HG02759 (cell line): Measurements from ENCODE around the gene PIK3CB.

Experiments
- ATAC-seq: cut with Tn5 transposase; IDR thresholded peaks from one replicate; pipeline ENCODE4 v1.9.1; 2021; ENCODE audit warnings: mild to moderate bottlenecking, moderate library complexity; ENCODE audit not compliant: unreplicated experiment

The PIK3CB gene

DNA sequence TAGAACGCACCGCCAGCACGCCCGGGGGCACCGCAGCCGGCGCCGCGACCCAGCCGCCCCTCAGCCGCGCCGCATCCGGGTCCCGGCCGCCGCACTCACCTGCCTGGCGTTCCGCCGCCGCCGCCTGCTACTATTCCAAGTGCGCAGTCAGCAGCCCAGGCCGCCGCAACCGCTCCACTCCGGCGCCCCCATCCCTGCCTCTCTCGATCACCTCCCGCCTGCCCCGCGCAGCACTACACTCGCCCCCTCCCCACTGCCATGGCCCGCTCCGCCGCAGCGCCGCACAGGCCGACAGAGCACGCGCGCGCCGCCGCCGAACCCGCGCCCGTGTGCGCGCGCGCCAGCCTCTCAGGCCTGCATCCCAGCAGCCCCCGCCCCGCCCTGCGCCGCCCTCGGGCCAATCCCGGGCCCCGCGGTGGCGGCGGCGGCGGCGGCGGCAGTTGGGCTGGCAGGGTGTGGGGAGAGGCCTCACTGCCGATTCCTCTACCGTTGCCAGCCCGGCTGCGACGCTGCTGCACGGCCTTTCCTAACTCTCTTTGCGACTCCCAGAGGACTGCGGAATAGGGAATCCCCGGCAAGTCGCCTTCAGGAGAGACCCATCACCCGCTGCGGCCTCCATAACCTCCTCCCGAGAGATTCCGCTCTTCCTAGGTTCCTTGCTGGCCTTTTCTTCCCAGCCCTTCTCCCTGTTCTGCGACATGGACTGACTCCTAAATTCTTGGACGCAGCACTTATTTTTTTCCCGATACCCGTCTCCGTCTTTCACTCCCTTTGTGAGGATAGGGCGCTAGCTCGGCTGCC is at the start of gene PIK3CB:
PIK3CB (minus strand) TSS at position 333 of the 801 bp plus-strand sequence. CDS start 75,585 bp downstream, outside the sequence.
- peak; percentile 96 for ATAC-seq

GRCh38 chr3:138881233-138881632 is 46.5 kb upstream of the PIK3CB start:
- ATAC-seq: no peak

DNA sequence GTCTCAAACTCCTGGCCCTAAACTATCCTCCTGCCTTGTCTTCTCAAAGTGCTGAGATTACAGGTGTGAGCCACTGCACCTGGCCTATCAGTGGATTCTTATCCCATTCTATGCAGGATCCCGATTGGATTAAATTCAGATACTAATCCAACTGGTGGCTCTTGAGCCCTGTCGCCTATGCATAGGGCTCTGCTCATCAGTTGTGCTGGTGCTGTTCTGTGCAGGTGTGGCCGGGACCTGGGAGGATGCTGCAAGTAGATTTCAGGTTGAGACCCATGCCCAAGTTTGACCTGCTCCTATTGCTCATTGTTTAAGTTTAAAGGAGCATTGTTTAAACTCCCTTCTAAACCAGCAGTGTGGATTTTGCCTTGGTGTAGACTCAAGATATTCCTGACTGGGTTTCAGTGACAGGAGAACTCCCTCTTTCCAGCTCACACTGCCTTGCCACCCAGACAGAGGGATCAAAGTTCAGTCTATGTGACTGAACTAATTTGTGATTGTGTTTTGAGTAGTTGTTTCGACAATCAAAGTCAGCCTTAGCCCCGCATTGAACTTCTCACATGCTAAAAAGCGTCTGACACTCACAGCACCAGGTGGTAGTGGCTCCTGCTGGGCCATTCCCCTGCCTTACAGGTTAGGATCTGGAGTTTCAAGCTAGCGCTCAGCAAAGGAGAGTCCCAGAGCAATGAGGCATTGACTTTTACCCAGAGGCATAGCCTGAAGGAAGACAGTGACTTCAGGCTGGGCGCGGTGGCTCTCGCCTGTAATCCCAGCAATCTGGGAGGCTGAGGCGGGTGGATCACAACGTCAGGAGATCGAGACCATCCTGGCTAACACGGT is 45.0 kb upstream of the PIK3CB start:
- no peak for ATAC-seq

GRCh38 chr3:138877226-138877625 is 42.5 kb upstream of the PIK3CB start:
- ATAC-seq: no peak

GRCh38 chr3:138875754-138876664 is 41.3 kb upstream of the PIK3CB start:
- no peak for ATAC-seq

DNA sequence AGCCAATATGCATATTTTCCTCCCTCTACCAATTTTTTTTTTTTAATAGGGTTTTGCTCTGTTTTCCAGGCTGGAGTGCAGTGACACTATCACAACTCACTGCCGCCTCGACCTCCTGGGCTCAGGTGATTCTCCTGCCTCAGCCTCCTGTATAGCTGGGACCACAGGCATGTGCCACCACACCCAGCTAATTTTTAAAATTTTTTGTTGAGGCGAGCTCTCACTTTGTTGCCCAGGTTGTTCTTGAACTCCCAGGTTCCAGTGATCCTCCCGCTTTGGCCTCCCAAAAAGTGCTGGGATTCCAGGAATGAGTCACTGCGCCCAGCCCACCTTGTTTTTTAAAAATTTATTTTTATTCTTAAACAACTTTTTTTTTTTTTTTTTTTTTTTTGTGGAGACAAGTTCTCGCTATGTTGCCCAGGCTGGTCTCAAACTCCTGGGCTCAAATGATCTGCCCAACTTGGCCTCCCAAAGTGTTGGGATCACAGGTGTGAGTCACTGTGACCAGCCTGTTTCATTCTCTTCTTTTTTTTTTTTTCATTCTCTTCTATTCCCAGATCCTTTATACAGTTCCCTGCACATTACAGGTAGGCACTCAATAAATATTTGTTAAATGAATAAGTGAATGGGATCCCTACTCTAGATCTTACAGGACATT is 40.5 kb upstream of the PIK3CB start:
- no peak for ATAC-seq

- ATAC-seq: no peak
Observed at GRCh38 chr3:138873471-138874278, 38.9 kb upstream of the PIK3CB start.

- ATAC-seq: no peak
Observed at GRCh38 chr3:138872632-138873031, 37.9 kb upstream of the PIK3CB start.

GRCh38 chr3:138867996-138868395 is 33.3 kb upstream of the PIK3CB start:
- ATAC-seq: no peak

GRCh38 chr3:138863776-138864113 is 29.0 kb upstream of the PIK3CB start:
- ATAC-seq: no peak

- ATAC-seq: no peak
Observed at GRCh38 chr3:138862924-138863775, 28.4 kb upstream of the PIK3CB start.

DNA sequence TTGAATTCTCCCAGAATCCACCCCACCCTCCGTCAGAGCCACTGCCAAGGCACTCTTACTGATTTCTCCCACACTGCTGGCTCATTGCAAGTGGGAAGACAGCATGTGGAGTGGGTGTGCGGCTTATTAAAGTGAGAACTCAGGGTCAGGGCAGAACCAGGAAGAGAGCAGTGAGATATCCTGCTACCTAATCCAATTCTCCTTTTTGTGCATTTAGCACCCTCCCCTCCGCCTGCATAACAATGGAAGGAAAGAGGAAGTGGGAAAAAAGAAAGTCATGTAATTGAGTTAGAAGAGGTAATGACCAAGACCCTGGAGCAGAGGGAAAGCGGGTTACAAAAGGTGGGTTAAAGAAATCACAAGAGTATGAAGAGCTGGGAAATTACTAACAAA is 27.8 kb upstream of the PIK3CB start:
- no peak for ATAC-seq

- ATAC-seq: no peak
Observed at GRCh38 chr3:138861798-138862197, 27.1 kb upstream of the PIK3CB start.

DNA sequence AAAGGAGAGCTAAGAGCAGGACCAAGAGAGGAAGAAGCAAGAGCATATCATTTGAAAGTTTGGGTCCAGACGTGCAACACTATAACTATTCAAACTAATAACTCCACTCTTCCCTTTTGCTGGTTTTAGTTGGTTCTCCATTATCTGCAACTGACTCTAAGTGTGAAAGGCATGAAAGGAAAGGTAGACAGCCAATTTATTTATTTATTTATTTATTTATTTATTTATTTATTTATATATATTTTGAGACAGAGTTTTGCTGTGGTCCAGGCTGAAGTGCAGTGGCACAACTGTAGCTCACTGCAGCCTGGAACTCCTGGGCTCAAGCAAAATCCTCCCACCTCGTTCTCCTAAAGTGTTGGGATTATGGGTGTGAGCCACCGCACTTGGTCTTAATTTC is 22.1 kb upstream of the PIK3CB start:
- ATAC-seq: no peak

- no peak for ATAC-seq
Observed at GRCh38 chr3:138854940-138855339, 20.2 kb upstream of the PIK3CB start.

DNA sequence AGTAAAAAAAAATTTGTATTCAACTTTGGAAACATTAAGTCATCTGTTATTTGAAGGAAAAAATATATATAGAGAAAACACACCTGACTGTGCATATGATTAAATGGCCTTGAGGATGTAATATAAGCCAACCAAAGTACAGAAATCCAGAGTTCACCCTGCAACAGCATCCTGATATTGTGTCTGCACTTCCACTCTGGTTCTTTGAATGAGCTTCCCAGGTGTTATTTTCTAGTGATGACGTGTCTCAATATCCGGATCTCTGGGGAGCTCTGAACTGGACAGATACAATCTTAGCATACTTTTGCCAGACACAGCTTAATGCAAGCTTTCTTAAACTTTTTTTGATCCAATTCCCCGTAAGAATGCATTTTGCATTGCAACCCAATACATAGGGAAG is 19.5 kb upstream of the PIK3CB start:
- no peak for ATAC-seq

DNA sequence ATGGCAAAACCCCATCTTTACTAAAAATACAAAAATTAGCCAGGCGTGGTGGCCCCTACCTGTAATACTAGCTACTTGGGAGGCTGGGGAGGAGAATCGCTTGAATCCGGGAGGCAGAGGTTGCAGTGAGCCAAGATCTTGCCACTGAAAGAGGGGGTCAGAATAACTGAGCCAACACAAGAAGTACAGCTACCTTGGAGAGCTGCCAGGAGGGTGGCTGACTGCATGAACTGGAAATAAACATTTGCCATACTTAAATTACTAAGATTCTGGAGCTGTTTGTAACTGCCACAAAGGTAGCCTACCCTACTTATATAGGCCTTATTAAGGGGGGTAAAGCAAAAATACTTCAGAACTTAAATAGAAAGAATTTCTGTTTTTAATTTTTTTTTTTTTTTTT is 15.4 kb upstream of the PIK3CB start:
- ATAC-seq: no peak

DNA sequence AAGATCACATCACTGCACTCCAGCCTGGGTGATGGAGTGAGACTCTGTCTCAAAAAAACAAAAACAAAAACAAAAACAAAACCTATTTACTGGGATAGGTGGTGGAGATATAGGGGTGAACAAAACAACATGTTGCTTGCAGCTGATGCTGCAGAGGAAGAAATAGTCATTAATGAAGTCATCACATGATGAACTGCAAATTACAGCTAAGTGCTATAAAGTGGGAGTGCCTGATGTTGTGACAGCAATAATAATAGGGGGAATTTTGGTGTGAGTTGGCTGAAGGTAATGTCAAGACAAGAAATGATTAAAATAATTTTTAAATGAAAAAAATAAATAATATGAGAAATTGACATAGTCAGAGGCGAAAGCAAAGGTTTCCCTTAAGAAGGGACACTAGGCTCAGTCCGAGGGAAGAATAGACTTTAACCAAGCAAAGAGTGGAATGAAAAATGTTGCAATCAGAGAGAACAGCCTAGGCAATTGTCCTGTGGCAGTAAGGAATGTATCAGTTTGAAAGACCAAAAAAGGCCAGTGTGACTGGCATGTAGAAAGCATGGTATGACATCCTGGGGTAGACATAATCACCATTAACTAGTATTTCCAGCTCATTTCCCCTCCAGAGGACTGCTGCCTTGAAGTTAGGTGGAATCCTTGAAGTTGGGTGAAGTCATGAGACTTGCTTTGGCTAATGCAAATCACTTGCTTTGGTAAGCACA is 14.7 kb upstream of the PIK3CB start:
- no peak for ATAC-seq
